GM12878 (cell line): Measurements from ENCODE around the gene HEXIM1. TPM values are rescaled to one million over a fixed set of nuclear protein-coding genes. Genes with fewer than 3 reads are reported as not detected.

Experiments used
- ATAC-seq: fragments of 200-7000 bp; cut with Tn5 transposase; 3 replicates; pipeline ENCODE4 v1.9.1; 2020; ENCODE audit warnings: mild to moderate bottlenecking, moderate library complexity
- BruUV-seq: library from RNA; stranded (reverse); fragments of 400-500 nt; replicated peaks from 2 replicates; lab custom pipeline; 2021; lab: Mats Ljungman, UMichigan
- CTCF ChIA-PET: fragments of 300-600 bp; sonication (Branson Sonifier 250); formaldehyde crosslinking; extraction: SDS; loops from one replicate; lab custom pipeline; 2021; ENCODE audit warnings: inconsistent platforms; lab: Yijun Ruan, JAX
- POLR2A ChIA-PET: fragments of 350-600 bp; formaldehyde crosslinking; extraction: SDS; loops from one replicate; lab custom pipeline; 2021; ENCODE audit warnings: inconsistent platforms; lab: Charles Lee
- RAD21 ChIA-PET: fragments of 300-600 bp; sonication (Branson Sonifier 250); formaldehyde crosslinking; loops from one replicate; lab custom pipeline; 2023; ENCODE audit warnings: antibody characterized with exemption; ENCODE audit not compliant: unreplicated experiment; lab: Charles Lee
- SMC1A ChIA-PET: fragments of 300-600 bp; sonication (Branson Sonifier 250); formaldehyde crosslinking; loops from one replicate; lab custom pipeline; 2023; ENCODE audit not compliant: unreplicated experiment, uncharacterized antibody; lab: Charles Lee
- DNase-seq: peaks from one replicate; pipeline ENCODE4 v3.0.0-alpha.2; 2011; ENCODE audit warnings: low read depth, low spot score
- FAIRE-seq: peaks from 3 replicates; lab custom pipeline; 2011; peaks lifted over from hg19 to GRCh38; lab: Jason Lieb, UNC
- H2AFZ ChIP-seq: 2 replicates; pipeline ENCODE4 v1.6.0; 2011; ENCODE audit warnings: low read depth, low read length, control low read depth; ENCODE audit not compliant: control insufficient read depth
- H3K27ac ChIP-seq: 2 replicates; pipeline ENCODE4 v1.5.1; 2011; ENCODE audit warnings: control low read depth; ENCODE audit not compliant: control insufficient read depth, insufficient read depth
- H3K27me3 ChIP-seq, 2 experiments: replicated peaks in 1 of 2; 2 replicates each; pipeline versions ENCODE4 v1.6.0 to v1.6.1; 2011; ENCODE audit warnings: low read length in 1 of 2; ENCODE audit not compliant: control insufficient read depth in 2 of 2, insufficient read depth in 2 of 2
- H3K36me3 ChIP-seq, 2 experiments: 2 replicates each; pipeline ENCODE4 v1.5.1; 2011; ENCODE audit warnings: low read length in 1 of 2; ENCODE audit not compliant: control insufficient read depth in 2 of 2, insufficient read depth in 2 of 2
- H3K4me1 ChIP-seq: 2 replicates; pipeline ENCODE4 v1.6.1; 2011; ENCODE audit warnings: mild to moderate bottlenecking, low read length, moderate library complexity, mixed read lengths; ENCODE audit not compliant: control insufficient read depth, insufficient read depth
- H3K4me2 ChIP-seq: 2 replicates; pipeline ENCODE4 v1.6.0; 2011; ENCODE audit warnings: control low read depth; ENCODE audit not compliant: control insufficient read depth, insufficient read depth
- H3K4me3 ChIP-seq: fragments of 200-600 bp; sonication (generic); 2 replicates; pipeline ENCODE4 v1.5.1; 2016
- H3K79me2 ChIP-seq: 2 replicates; pipeline ENCODE4 v1.6.0; 2011; ENCODE audit warnings: low read length; ENCODE audit not compliant: control insufficient read depth, insufficient read depth
- H3K9ac ChIP-seq: 2 replicates; pipeline ENCODE4 v1.8.0; 2011; ENCODE audit warnings: low read length, control low read depth, mixed read lengths; ENCODE audit not compliant: control insufficient read depth, insufficient read depth
- H3K9me3 ChIP-seq: replicated peaks from 3 replicates; pipeline ENCODE4 v1.5.1; 2011; ENCODE audit warnings: mild to moderate bottlenecking, low read length; ENCODE audit not compliant: control insufficient read depth, insufficient read depth
- H4K20me1 ChIP-seq: 2 replicates; pipeline ENCODE4 v1.6.0; 2011; ENCODE audit not compliant: control insufficient read depth, insufficient read depth
- CEBPB ChIP-seq, 2 experiments: fragments of 150-350 bp in 1 of 2; IDR thresholded peaks; 2 replicates each; pipeline ENCODE4 v1.6.1; 2012 to 2014; ENCODE audit warnings: low read depth in 2 of 2, low read length in 2 of 2, borderline replicate concordance in 1 of 2, inconsistent platforms in 1 of 2
- CHD4 ChIP-seq: fragments of 200-600 bp; sonication (generic); IDR thresholded peaks from 2 replicates; pipeline ENCODE4 v1.6.1; 2016; ENCODE audit warnings: mild to moderate bottlenecking
- HDAC2 ChIP-seq: fragments of 200-600 bp; sonication (generic); IDR thresholded peaks from 2 replicates; pipeline ENCODE4 v1.6.1; 2017
- MTA3 ChIP-seq: IDR thresholded peaks from 2 replicates; pipeline ENCODE4 v1.6.1; 2012; ENCODE audit warnings: low read length, inconsistent platforms, borderline replicate concordance
- SMAD5 ChIP-seq: IDR thresholded peaks from 2 replicates; pipeline ENCODE4 v1.6.1; 2016; ENCODE audit warnings: antibody characterized with exemption, low read depth
- SREBF2 ChIP-seq: IDR thresholded peaks from 2 replicates; pipeline ENCODE4 v1.6.1; 2012; ENCODE audit warnings: mild to moderate bottlenecking, low read length
- WGBS: methylation state at CpG from one replicate; pipeline ENCODE4 v1.1.6; 2016; ENCODE audit warnings: low lambda C conversion rate; ENCODE audit not compliant: insufficient replicate concordance, insufficient coverage; ENCODE audit errors: missing lambda C conversion rate; 5-methylcytosine and 5-hydroxymethylcytosine counted together
- in situ Hi-C: fragments of 300-500 bp; cut with MboI; formaldehyde crosslinking; loops from 9 replicates; pipeline ENCODE4 v1.14.3; 2018; ENCODE audit warnings: mixed read lengths
- intact Hi-C: fragments of 100-400 bp; cut with micrococcal nuclease; formaldehyde crosslinking; loops from one replicate; pipeline ENCODE4 v1.14.2; 2022; ENCODE audit not compliant: unreplicated experiment
- polyA plus RNA-seq, 11 experiments: library from polyadenylated mRNA; depleted of rRNA in 4 of 11; unstranded in 6 of 11; stranded (reverse) in 5 of 11; fragments of >200 nt; fragmentation: Nextera tagmentation in 4 of 11; fragmentation: Illumina TruSeq in 1 of 11; extraction: Ambion mirVana in 4 of 11; extraction: Trizol in 1 of 11; gene quantifications; 1 replicate in 1 of 11; 2 replicates in 10 of 11; pipeline versions ENCODE4 v1.2.1 to v1.2.3, GENCODE V29; 2011 to 2016; ENCODE audit warnings: inconsistent platforms in 2 of 11, missing spikeins in 2 of 11, low read depth in 1 of 11
- total RNA-seq, 4 experiments: library from RNA; depleted of rRNA in 3 of 4; stranded (reverse); fragments of >200 nt in 3 of 4; fragmentation: Illumina TruSeq in 1 of 4; extraction: Trizol in 1 of 4; gene quantifications; 2 replicates each; pipeline versions ENCODE4 v1.2.1 to v1.2.3, GENCODE V29; 2013 to 2021
- TF ChIP-seq, protein P1 (sequence below): IDR thresholded peaks from 2 replicates; pipeline ENCODE4 v1.6.1; 2011; ENCODE audit warnings: low read depth, mild to moderate bottlenecking, low read length, moderate library complexity, borderline replicate concordance; ENCODE audit errors: extremely low read depth

Gene HEXIM1
- total and polyA plus RNA-seq, 10 of the 15 experiments (the other 5 are each of a cell fraction or from before 2014, with no cell fraction given): 1.9 to 24.1 (median 9.0) TPM

DNA sequence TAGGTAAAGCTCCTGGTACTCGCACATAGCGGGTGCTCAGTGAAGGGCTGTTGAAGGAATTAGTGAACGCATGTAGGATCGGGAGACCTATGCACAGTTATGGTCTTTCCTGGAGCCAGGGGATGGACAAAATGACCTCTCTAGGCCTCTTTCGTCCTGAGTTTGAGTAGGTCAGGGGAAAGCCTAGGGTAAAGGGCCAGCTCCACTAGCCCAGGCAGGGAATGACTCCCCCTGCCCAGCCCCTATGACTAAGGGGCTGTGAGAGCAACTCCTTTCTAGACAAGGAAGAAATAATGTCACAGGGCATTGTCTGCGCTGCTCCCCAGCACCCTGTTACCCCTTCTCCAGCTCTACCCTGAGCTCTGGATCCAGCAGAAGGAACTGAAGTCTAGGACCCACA is 48.8 kb downstream of the HEXIM1 start:
- SMC1A ChIA-PET: interaction anchor here (0.6 to 5.0 kb wide), 13 partner anchors 18 to 298 kb away, joined by 3 to 72 read pairs (median 3); partner anchors contain the start of genes ACBD4, EFTUD2 and HEXIM2
- H3K27me3 ChIP-seq: no peaks in the 10 kb centered on the region
- no peak for DNase-seq
- H2AFZ ChIP-seq: peak overlapping the region; percentile 89
- CTCF ChIA-PET: interaction anchor here (0.6 to 12.8 kb wide), 32 partner anchors 9 to 1398 kb away, joined by 3 to 291 read pairs (median 4); partner anchors contain the start of genes ACBD4, EFTUD2, HEXIM1 and HEXIM2
- TF ChIP-seq MTA3: no peak
- no peak for TF ChIP-seq SREBF2
- TF ChIP-seq SMAD5: no peak
- TF ChIP-seq CHD4: no peak
- no peak for TF ChIP-seq HDAC2
- TF ChIP-seq, protein P1, sequence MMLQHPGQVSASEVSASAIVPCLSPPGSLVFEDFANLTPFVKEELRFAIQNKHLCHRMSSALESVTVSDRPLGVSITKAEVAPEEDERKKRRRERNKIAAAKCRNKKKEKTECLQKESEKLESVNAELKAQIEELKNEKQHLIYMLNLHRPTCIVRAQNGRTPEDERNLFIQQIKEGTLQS: no peak
- no peak for TF ChIP-seq CEBPB (IDR thresholded peaks at IDR 0.05; ENCODE audit: borderline replicate concordance in 1 of 2, low read depth in 2 of 2, low read length in 2 of 2)
- H3K4me3 ChIP-seq: no peak overlapping the region
- no TSS peak for BruUV-seq
- no peaks in the 10 kb centered on the region for H3K79me2 ChIP-seq
- FAIRE-seq: no peak
- H3K4me2 ChIP-seq: no peak overlapping the region
- no peaks in the 10 kb centered on the region for H4K20me1 ChIP-seq
- 66% methylated on average over 5 of the region's 6 CpGs for WGBS
- no peaks in the 10 kb centered on the region; the same call in 2 of the 3 replicates for H3K9me3 ChIP-seq
- POLR2A ChIA-PET: interaction anchor here (0.5 to 2.6 kb wide), 5 partner anchors 42 to 419 kb away, joined by 3 to 24 read pairs (median 6); partner anchors contain the start of gene ACBD4
- RAD21 ChIA-PET: interaction anchor here (0.5 to 8.6 kb wide), 14 partner anchors 15 to 417 kb away, joined by 3 to 108 read pairs (median 4); partner anchors contain the start of genes ACBD4, HEXIM1 and HEXIM2
- H3K27ac ChIP-seq: no peak overlapping the region
- intact Hi-C loops: loop anchor here (1.0 kb wide), 1 partner anchor 48 kb away; no protein-coding TSS in a partner anchor
- no peak for ATAC-seq
- in situ Hi-C loops: loop anchor here (5.0 kb wide), 1 partner anchor 60 kb away; the partner anchor contains the start of gene ACBD4
- H3K4me1 ChIP-seq: peaks cover 8% of the 10 kb centered on the region
- H3K36me3 ChIP-seq: no peaks in the 10 kb centered on the region
- H3K9ac ChIP-seq: no peak overlapping the region; the same call in 1 of the 2 replicates
